VCaP (cell line): ENCODE measurements around the gene TENM4.
A peak's percentile ranks its signal among the peaks of the same experiment; 100 is the strongest.

ENCODE experiments used
- H3K27ac ChIP-seq: fragments of 450-650 bp; 2 replicates; pipeline ENCODE4 v1.5.1; 2017
- TF ChIP-seq, protein P1 (sequence below): fragments of 450-650 bp; conservative IDR thresholded peaks from 2 replicates; pipeline ENCODE4 v1.5.1; 2017; ENCODE audit warnings: mild to moderate bottlenecking, moderate library complexity

Gene TENM4

DNA sequence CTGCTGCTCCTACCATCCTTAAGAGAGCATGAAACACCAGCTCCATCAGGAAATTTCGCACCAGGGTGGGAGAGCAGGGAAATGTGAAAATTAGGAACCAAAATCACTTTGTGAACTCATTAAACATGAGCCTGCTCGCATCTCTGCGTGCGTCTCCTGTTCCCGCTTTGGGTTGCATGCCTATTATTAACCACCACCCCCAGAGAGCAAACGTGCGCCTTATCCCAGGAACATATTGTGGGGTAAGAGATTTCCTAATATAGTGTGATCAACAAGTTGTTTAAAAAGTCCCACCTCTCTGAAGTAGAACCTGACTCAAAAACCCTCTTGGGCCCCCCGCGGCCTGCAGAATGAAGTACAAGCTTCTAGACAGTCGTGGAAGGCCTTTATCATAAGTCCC is 115.0 kb downstream of the TENM4 start:
- H3K27ac ChIP-seq, result no peak overlapping the region
- TF ChIP-seq, protein P1, sequence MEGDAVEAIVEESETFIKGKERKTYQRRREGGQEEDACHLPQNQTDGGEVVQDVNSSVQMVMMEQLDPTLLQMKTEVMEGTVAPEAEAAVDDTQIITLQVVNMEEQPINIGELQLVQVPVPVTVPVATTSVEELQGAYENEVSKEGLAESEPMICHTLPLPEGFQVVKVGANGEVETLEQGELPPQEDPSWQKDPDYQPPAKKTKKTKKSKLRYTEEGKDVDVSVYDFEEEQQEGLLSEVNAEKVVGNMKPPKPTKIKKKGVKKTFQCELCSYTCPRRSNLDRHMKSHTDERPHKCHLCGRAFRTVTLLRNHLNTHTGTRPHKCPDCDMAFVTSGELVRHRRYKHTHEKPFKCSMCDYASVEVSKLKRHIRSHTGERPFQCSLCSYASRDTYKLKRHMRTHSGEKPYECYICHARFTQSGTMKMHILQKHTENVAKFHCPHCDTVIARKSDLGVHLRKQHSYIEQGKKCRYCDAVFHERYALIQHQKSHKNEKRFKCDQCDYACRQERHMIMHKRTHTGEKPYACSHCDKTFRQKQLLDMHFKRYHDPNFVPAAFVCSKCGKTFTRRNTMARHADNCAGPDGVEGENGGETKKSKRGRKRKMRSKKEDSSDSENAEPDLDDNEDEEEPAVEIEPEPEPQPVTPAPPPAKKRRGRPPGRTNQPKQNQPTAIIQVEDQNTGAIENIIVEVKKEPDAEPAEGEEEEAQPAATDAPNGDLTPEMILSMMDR, result no peak

DNA sequence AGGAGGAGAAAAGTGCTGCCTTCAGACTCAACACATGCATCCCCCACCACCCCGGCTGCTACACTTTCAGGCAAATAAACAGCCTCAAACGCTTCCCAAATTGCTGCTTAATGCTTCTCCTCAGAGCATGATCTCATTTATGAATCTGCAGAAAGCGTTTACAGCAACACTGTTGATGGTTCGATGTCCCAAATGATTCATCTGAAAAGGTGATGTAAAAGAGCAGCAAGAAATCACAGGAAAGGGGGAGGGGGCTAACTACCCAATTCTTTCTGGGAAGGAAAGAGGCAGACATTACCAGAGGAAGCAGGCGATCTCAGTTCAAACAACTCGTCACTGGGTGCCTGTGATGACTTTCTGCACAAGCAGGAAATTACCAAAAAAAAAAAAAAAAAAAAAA is 119.6 kb downstream of the TENM4 start:
- no peak overlapping the region for H3K27ac ChIP-seq
- TF ChIP-seq, protein P1, result no peak

DNA sequence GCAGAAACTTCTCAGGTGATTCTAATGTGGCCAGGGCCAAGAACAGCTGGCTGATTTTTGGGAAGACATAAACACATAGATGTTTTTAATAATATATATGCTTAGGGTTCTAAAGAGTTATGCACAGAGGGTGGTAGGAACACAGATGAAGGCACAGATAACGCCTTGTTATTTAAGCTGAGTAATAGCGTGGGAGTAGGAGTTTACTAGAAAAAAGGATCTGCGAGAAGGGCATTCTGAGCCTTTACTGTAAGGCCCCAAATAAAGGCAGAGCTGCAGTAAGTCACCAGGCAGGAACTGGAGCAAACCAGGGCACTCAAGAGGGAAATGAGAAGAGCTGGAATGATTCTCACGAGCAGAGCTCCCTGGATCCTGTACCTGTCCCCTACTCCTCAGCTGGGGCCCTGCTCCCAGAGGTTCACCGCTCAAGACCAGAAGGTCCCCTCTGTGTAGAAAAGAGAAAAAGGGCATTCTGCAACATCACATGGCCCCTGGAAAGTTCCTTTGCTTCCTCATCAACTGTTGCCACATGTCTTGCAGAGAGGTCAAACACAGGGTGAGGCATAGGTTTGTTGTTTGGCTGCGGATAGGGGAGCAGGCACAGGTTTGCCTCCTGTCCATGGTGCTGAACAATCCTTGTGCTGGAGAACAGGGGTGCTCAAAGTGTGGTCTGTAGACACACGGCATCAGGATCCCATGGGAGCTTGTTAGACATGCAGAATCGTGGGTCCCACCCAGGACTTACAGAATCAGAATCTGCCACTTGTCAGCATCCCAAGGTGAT is 125.7 kb downstream of the TENM4 start:
- TF ChIP-seq, protein P1, result no peak

DNA sequence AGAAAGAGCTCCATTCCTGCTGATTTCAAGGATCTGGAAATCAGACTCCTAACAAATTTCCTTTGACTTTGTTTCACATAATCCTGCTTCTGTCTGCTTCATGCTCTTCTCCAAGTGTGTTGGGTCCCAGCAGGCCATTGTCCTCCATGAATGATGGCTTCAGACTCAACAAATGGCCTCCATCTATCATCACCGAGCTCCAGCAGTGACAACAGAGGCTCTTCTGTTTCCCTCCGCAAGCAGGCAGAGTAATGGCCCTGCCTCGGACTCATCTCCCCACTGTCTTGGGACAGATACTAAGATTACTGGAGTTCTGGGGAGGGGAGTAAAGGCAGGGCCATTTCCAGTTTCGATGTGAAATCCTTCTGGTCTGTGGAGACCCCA is 127.3 kb downstream of the TENM4 start:
- TF ChIP-seq, protein P1, result no peak
- no peak overlapping the region for H3K27ac ChIP-seq

More for the DNA sequence above, 125.7 kb downstream of the TENM4 start:
- no peak overlapping the region for H3K27ac ChIP-seq

DNA sequence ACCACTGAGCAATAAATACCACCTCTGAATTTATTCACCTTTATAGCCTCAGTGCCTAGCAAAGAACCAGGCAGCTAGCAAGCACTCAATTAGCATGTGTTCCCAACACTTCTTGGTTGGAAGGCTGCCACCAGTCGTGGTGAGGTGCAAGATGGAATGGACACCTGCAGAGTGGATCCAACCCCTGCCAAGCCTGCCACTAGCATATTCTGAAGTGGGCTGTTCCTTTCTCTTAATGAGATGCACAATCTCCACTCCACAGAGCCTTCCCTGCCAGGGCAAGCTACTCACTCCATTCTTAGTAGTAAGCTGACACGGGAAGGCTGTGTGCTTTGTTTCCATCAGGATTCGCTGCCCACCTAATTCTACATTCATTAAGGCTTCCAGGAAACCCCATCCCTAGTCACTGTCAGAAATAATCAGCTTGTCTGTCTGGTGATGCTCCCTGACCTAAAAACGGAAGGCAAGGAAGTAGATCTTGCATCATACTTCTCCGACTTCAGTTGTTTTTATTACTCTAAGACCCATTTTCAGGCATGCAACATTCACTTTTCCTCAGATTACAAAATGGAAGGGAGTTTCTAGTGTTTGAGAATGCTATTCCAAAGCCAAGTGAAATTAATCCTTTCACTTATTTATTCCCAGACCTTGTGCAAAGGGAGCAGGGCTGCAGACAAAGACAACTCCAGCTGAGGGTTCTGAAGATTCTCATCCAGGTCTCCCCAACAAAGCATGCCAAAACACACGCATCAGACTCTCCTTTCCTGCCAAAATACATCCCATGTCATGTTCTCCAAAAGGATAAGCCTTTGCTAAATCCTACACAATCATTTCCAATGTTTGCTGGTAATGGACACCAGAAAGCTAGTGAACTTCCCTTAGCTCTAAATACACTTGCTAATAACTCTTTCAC is 128.0 kb downstream of the TENM4 start:
- no peak overlapping the region for H3K27ac ChIP-seq

DNA sequence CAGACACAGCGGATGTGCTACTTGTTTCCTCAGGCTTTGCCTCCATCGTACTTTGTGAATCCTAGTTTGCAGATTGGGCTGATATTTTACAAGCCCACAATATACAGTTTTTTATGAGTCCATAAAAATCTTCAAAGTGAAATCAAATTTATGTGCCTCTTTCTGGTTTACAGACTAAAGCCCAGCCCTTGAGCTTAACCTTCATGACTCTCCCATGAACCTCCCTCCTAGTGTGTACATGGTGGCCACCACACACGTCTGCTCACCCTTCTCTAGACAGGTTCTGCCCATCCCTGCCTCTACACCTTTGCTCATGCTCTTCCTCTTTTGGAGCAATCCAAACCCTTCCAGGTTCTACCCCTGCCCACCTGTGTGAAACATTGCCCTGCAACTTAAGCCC is 129.4 kb downstream of the TENM4 start:
- H3K27ac ChIP-seq, result peak overlapping the region; percentile 30
- TF ChIP-seq, protein P1, result no peak

More for the DNA sequence above, 128.0 kb downstream of the TENM4 start:
- TF ChIP-seq, protein P1, result no peak

DNA sequence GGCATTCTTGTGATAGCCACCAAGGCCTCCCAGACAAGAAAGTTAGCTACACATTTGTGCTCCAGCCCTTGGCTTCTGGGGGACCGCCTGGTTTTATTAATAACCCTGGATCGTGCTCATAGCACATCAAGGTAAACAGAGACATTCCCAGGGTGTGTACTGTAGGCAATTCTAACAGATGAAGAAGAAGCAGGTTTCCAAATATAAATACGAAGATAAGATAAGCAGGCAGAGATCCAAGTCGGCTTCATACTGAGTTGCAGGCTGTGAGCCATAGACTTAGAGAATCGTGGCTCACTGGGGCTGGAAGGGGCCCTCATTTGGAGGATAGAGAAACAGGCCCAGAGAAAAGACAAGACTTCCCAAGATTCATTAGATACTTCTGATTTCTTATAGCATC is 131.4 kb downstream of the TENM4 start:
- H3K27ac ChIP-seq, result peak overlapping the region; percentile 44
- TF ChIP-seq, protein P1, result no peak
